NCI-H69 (cell line): ENCODE data around the gene SEMA6B.
"Not testable (repeated sequence)": the region's sequence is repeated elsewhere in the genome, so short reads cannot be mapped to it uniquely, and the experiment has no call there.

Source experiments
- DNase-seq: peaks from one replicate; lab custom pipeline; 2025; lab: John Stamatoyannopoulos, UW

Gene SEMA6B

GRCh38 chr19:4547303-4548237 lies 11.9 kb downstream of the SEMA6B start:
- peak; percentile 64 for DNase-seq

GRCh38 chr19:4543842-4544647 lies 15.4 kb downstream of the SEMA6B start:
- DNase-seq: no peak

- DNase-seq: no peak
Measured at GRCh38 chr19:4542896-4543841, 16.3 kb downstream of the SEMA6B start.

GRCh38 chr19:4541806-4542145 lies 17.7 kb downstream of the SEMA6B start:
- DNase-seq: not testable (repeated sequence)

- no peak for DNase-seq
Measured at GRCh38 chr19:4541114-4541805, 18.2 kb downstream of the SEMA6B start.

GRCh38 chr19:4539693-4540581 lies 19.5 kb downstream of the SEMA6B start, which contains the start of gene LRG1:
TSS of gene LRG1 (minus strand) at chr19:4540036. CDS start at chr19:4540013, 23 bp downstream.
- no peak for DNase-seq

GRCh38 chr19:4539169-4539692 lies 20.3 kb downstream of the SEMA6B start:
- no peak for DNase-seq

GRCh38 chr19:4538601-4538954 lies 20.9 kb downstream of the SEMA6B start:
- DNase-seq: peak; percentile 34

GRCh38 chr19:4537953-4538600 lies 21.4 kb downstream of the SEMA6B start:
- no peak for DNase-seq

- no peak for DNase-seq
Measured at GRCh38 chr19:4536798-4537197, 22.7 kb downstream of the SEMA6B start.

GRCh38 chr19:4534836-4535658 lies 24.4 kb downstream of the SEMA6B start, which contains the start of gene PLIN5:
TSS of gene PLIN5 (minus strand) at chr19:4535224. CDS start at chr19:4534074, 1,150 bp downstream.
- peak; percentile 97 for DNase-seq

- no peak for DNase-seq
Measured at GRCh38 chr19:4533835-4534424, 25.6 kb downstream of the SEMA6B start.

- no peak for DNase-seq
Measured at GRCh38 chr19:4533334-4533733, 26.1 kb downstream of the SEMA6B start.

- peak; percentile 59 for DNase-seq
Measured at GRCh38 chr19:4531562-4532165, 27.8 kb downstream of the SEMA6B start.

GRCh38 chr19:4529924-4530522 lies 29.5 kb downstream of the SEMA6B start:
- DNase-seq: no peak

GRCh38 chr19:4528843-4529242 lies 30.6 kb downstream of the SEMA6B start:
- no peak for DNase-seq

- not testable (repeated sequence) for DNase-seq
Measured at GRCh38 chr19:4527377-4527776, 32.1 kb downstream of the SEMA6B start.
